GM12878 (cell line): ENCODE data around the gene KCTD17.

Source experiments
- CBX5 ChIP-seq: sonication (generic); IDR thresholded peaks from 2 replicates; pipeline ENCODE4 v1.6.1; 2016; ENCODE audit warnings: low read depth, moderate library complexity, mild to moderate bottlenecking, inconsistent platforms
- CTCF ChIP-seq, 3 experiments: IDR thresholded peaks in 2 of 3; conservative IDR thresholded peaks in 1 of 3; 2 replicates each; pipeline ENCODE4 v1.5.1; 2011; ENCODE audit warnings: low read depth in 3 of 3, low read length in 3 of 3, mild to moderate bottlenecking in 3 of 3, control low read depth in 2 of 3, moderate library complexity in 2 of 3, inconsistent platforms in 1 of 3, mixed read lengths in 1 of 3; ENCODE audit not compliant: control insufficient read depth in 2 of 3, insufficient read depth in 1 of 3; ENCODE audit errors: extremely low read depth in 1 of 3
- KLF5 ChIP-seq: fragments of 450-650 bp; IDR thresholded peaks from 2 replicates; pipeline ENCODE4 v1.6.1; 2014; ENCODE audit warnings: mild to moderate bottlenecking; ENCODE audit not compliant: partially characterized antibody
- MAX ChIP-seq: IDR thresholded peaks from 2 replicates; pipeline ENCODE4 v1.6.1; 2012; ENCODE audit warnings: low read depth, low read length, improper control_type of control experiment
- POLR2A ChIP-seq: IDR thresholded peaks from 2 replicates; pipeline ENCODE4 v1.6.1; 2011; ENCODE audit warnings: low read depth, mild to moderate bottlenecking, low read length
- TCF3 ChIP-seq: IDR thresholded peaks from 2 replicates; pipeline ENCODE4 v1.6.1; 2012; ENCODE audit warnings: low read depth, mild to moderate bottlenecking, low read length, borderline replicate concordance; ENCODE audit not compliant: insufficient read depth

DNA sequence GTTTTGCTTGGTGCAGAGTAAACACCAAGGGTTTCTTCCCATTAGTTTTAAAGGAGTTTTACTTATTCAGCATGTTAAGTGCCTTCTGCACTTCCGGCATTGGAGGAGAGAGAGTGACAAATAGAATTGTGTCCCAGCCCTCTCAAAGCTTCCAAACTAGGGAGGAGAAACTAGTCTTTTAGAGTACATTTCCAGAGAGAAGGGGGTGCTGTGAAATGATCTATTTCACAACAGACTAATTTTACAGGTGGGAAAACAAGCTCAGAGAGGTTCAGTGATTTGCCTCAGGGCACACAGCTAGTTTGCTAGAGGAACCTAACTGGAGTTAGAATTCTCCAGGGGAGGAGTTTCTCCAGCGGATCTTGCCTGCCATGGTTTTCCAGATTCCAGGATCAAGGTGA lies 19.4 kb upstream of the KCTD17 start:
- TF ChIP-seq MAX, result no peak
- no peak for TF ChIP-seq POLR2A
- TF ChIP-seq TCF3, result no peak
- TF ChIP-seq CBX5, result no peak
- TF ChIP-seq KLF5, result no peak
- TF ChIP-seq CTCF (IDR thresholded peaks at IDR 0.05 in 2 of 3, conservative IDR thresholded peaks at IDR 0.05 in 1 of 3; ENCODE audit: control insufficient read depth in 2 of 3, extremely low read depth in 1 of 3, insufficient read depth in 1 of 3, low read depth in 3 of 3, low read length in 3 of 3), result no peak
